Measurements from ENCODE around the gene SNAI1.
"Not testable (repeated sequence)": the region's sequence is repeated elsewhere in the genome, so short reads cannot be mapped to it uniquely, and the experiment has no call there.

The SNAI1 gene

GRCh38 chr20:49987015-49987867 lies 4.5 kb downstream of the SNAI1 start:
- no peak for DNase-seq

GRCh38 chr20:49987868-49988690 lies 5.3 kb downstream of the SNAI1 start:
- no peak for DNase-seq

- peak; percentile 46 for DNase-seq
These were observed 6.7 kb downstream of the SNAI1 start for GRCh38 chr20:49989234-49990065.

GRCh38 chr20:49990271-49990720 lies 7.5 kb downstream of the SNAI1 start:
- DNase-seq: no peak

- DNase-seq: peak; percentile 82
These were observed 10.5 kb downstream of the SNAI1 start for GRCh38 chr20:49993301-49993751.

GRCh38 chr20:49995586-49995985 lies 12.8 kb downstream of the SNAI1 start:
- DNase-seq: no peak

GRCh38 chr20:49998478-49999188 lies 15.9 kb downstream of the SNAI1 start:
- DNase-seq: not testable (repeated sequence)

- no peak for DNase-seq
These were observed 16.5 kb downstream of the SNAI1 start for GRCh38 chr20:49999329-49999728.

GRCh38 chr20:50000548-50001222 lies 17.9 kb downstream of the SNAI1 start:
- not testable (repeated sequence) for DNase-seq

- DNase-seq: no peak
These were observed 19.1 kb downstream of the SNAI1 start for GRCh38 chr20:50001784-50002311.

- peak; percentile 81 for DNase-seq
These were observed 20.5 kb downstream of the SNAI1 start for GRCh38 chr20:50003253-50003656.

- no peak for DNase-seq
These were observed 21.4 kb downstream of the SNAI1 start for GRCh38 chr20:50004229-50004628.

- DNase-seq: no peak
These were observed 22.7 kb downstream of the SNAI1 start for GRCh38 chr20:50005471-50005981.

- DNase-seq: no peak
These were observed 24.6 kb downstream of the SNAI1 start for GRCh38 chr20:50007369-50007768.

- DNase-seq: no peak
These were observed 25.2 kb downstream of the SNAI1 start for GRCh38 chr20:50008007-50008406.

- no peak for DNase-seq
These were observed 27.0 kb downstream of the SNAI1 start for GRCh38 chr20:50009521-50010454.

GRCh38 chr20:50011597-50011996 lies 28.8 kb downstream of the SNAI1 start:
- not testable (repeated sequence) for DNase-seq

- peak; percentile 45 for DNase-seq
These were observed 29.8 kb downstream of the SNAI1 start for GRCh38 chr20:50012282-50013263.

- DNase-seq: no peak
These were observed 31.2 kb downstream of the SNAI1 start for GRCh38 chr20:50013976-50014375.
